ENCODE results near the gene CHCHD6.

The CHCHD6 gene

GRCh38 chr3:126834596-126835471 lies 130.8 kb downstream of the CHCHD6 start:
- DNase-seq: no peak

- peak; percentile 32 for DNase-seq
Observed at GRCh38 chr3:126835472-126836219, 131.6 kb downstream of the CHCHD6 start.

- no peak for DNase-seq
Observed at GRCh38 chr3:126836220-126836860, 132.3 kb downstream of the CHCHD6 start.

- DNase-seq: no peak
Observed at GRCh38 chr3:126837773-126838172, 133.7 kb downstream of the CHCHD6 start.

- DNase-seq: peak; percentile 49
Observed at GRCh38 chr3:126845920-126846715, 142.1 kb downstream of the CHCHD6 start.

- DNase-seq: no peak
Observed at GRCh38 chr3:126847061-126847460, 143.0 kb downstream of the CHCHD6 start.

- DNase-seq: no peak
Observed at GRCh38 chr3:126848991-126849390, 145.0 kb downstream of the CHCHD6 start.

GRCh38 chr3:126849768-126850167 lies 145.7 kb downstream of the CHCHD6 start:
- DNase-seq: no peak

GRCh38 chr3:126850370-126851085 lies 146.5 kb downstream of the CHCHD6 start:
- DNase-seq: peak; percentile 63

- DNase-seq: no peak
Observed at GRCh38 chr3:126851382-126851781, 147.3 kb downstream of the CHCHD6 start.

- DNase-seq: no peak
Observed at GRCh38 chr3:126851934-126852333, 147.9 kb downstream of the CHCHD6 start.

- DNase-seq: no peak
Observed at GRCh38 chr3:126852511-126852910, 148.5 kb downstream of the CHCHD6 start.

- DNase-seq: no peak
Observed at GRCh38 chr3:126854666-126855065, 150.6 kb downstream of the CHCHD6 start.

- no peak for DNase-seq
Observed at GRCh38 chr3:126855374-126855773, 151.3 kb downstream of the CHCHD6 start.

GRCh38 chr3:126857928-126858327 lies 153.9 kb downstream of the CHCHD6 start:
- no peak for DNase-seq

- no peak for DNase-seq
Observed at GRCh38 chr3:126858401-126858800, 154.4 kb downstream of the CHCHD6 start.

- peak; percentile 94 for DNase-seq
Observed at GRCh38 chr3:126858887-126859286, 154.8 kb downstream of the CHCHD6 start.

- no peak for DNase-seq
Observed at GRCh38 chr3:126859415-126860246, 155.6 kb downstream of the CHCHD6 start.

- no peak for DNase-seq
Observed at GRCh38 chr3:126865736-126866135, 161.7 kb downstream of the CHCHD6 start.

- DNase-seq: no peak
Observed at GRCh38 chr3:126866175-126866759, 162.2 kb downstream of the CHCHD6 start.

Data from NCI-H226 (cell line).